HCEC 1CT (cell line): ENCODE results near the gene PDE11A.
A peak's percentile ranks its signal among the peaks of the same experiment; 100 is the strongest.
"Not testable (repeated sequence)": the region's sequence is repeated elsewhere in the genome, so short reads cannot be mapped to it uniquely, and the experiment has no call there.

Experiments
- DNase-seq: peaks from one replicate; pipeline ENCODE4 v3.0.0-alpha.2; 2017

Gene PDE11A

GRCh38 chr2:178074123-178075005, 1.8 kb upstream of the PDE11A start:
- DNase-seq = peak; percentile 16

GRCh38 chr2:178072000-178072382, 586 bp downstream of the PDE11A start:
- no peak for DNase-seq

GRCh38 chr2:178070824-178071223, 1.8 kb downstream of the PDE11A start:
- no peak for DNase-seq

- no peak for DNase-seq
Measured at GRCh38 chr2:178069551-178069950, 3.0 kb downstream of the PDE11A start.

GRCh38 chr2:178068823-178069454, 3.6 kb downstream of the PDE11A start:
- no peak for DNase-seq

- peak; percentile 20 for DNase-seq
Measured at GRCh38 chr2:178066890-178067669, 5.5 kb downstream of the PDE11A start.

- no peak for DNase-seq
Measured at GRCh38 chr2:178066324-178066723, 6.3 kb downstream of the PDE11A start.

- DNase-seq = no peak
Measured at GRCh38 chr2:178059681-178060080, 12.9 kb downstream of the PDE11A start.

- no peak for DNase-seq
Measured at GRCh38 chr2:178059111-178059510, 13.5 kb downstream of the PDE11A start.

GRCh38 chr2:178057179-178057680, 15.3 kb downstream of the PDE11A start:
- DNase-seq = no peak

GRCh38 chr2:178056345-178056744, 16.2 kb downstream of the PDE11A start:
- DNase-seq = no peak

- DNase-seq = not testable (repeated sequence)
Measured at GRCh38 chr2:178051257-178051656, 21.3 kb downstream of the PDE11A start.

GRCh38 chr2:178047391-178047790, 25.2 kb downstream of the PDE11A start:
- DNase-seq = no peak

GRCh38 chr2:178044836-178045235, 27.7 kb downstream of the PDE11A start:
- DNase-seq = no peak

GRCh38 chr2:178043266-178043665, 29.3 kb downstream of the PDE11A start:
- no peak for DNase-seq

GRCh38 chr2:178033583-178033982, 39.0 kb downstream of the PDE11A start:
- not testable (repeated sequence) for DNase-seq

GRCh38 chr2:178029342-178029741, 43.2 kb downstream of the PDE11A start:
- no peak for DNase-seq

- no peak for DNase-seq
Measured at GRCh38 chr2:178025551-178026185, 46.9 kb downstream of the PDE11A start.

GRCh38 chr2:178018141-178018540, 54.4 kb downstream of the PDE11A start:
- DNase-seq = no peak

GRCh38 chr2:178016612-178017011, 56.0 kb downstream of the PDE11A start:
- DNase-seq = no peak

- no peak for DNase-seq
Measured at GRCh38 chr2:178012639-178013038, 59.9 kb downstream of the PDE11A start.

GRCh38 chr2:178009813-178010212, 62.8 kb downstream of the PDE11A start:
- DNase-seq = no peak
